Smooth muscle cell (in vitro differentiated cells): Measurements from ENCODE around the gene BCL2L13. TPM values are rescaled to one million over a fixed set of nuclear protein-coding genes. Genes with fewer than 3 reads are reported as not detected.
"Not testable (repeated sequence)": the region's sequence is repeated elsewhere in the genome, so short reads cannot be mapped to it uniquely, and the experiment has no call there.

Experiments used
- DNase-seq: peaks from one replicate; lab custom pipeline; 2025; ENCODE audit not compliant: unreplicated experiment; lab: John Stamatoyannopoulos, UW
- H2AFZ ChIP-seq: fragments of 200-600 bp; sonication (generic); 2 replicates; pipeline ENCODE4 v1.6.0; 2016; ENCODE audit warnings: antibody characterized with exemption, low read depth, mild to moderate bottlenecking
- H3F3A ChIP-seq: fragments of 200-600 bp; sonication (generic); 2 replicates; pipeline ENCODE4 v1.6.0; 2017; ENCODE audit warnings: antibody characterized with exemption, low read depth
- H3K27ac ChIP-seq: fragments of 200-600 bp; sonication (generic); 2 replicates; pipeline ENCODE4 v1.5.1; 2016; ENCODE audit warnings: low read depth, mild to moderate bottlenecking
- H3K27me3 ChIP-seq: fragments of 200-600 bp; sonication (generic); 2 replicates; pipeline ENCODE4 v1.6.1; 2016; ENCODE audit warnings: low read depth, mild to moderate bottlenecking
- H3K36me3 ChIP-seq: fragments of 200-600 bp; sonication (generic); 2 replicates; pipeline ENCODE4 v1.5.1; 2016; ENCODE audit warnings: low read depth
- H3K4me1 ChIP-seq: fragments of 200-600 bp; sonication (generic); 2 replicates; pipeline ENCODE4 v1.5.1; 2016; ENCODE audit warnings: low read depth
- H3K4me2 ChIP-seq: fragments of 200-600 bp; sonication (generic); 2 replicates; pipeline ENCODE4 v1.6.0; 2016; ENCODE audit warnings: mild to moderate bottlenecking
- H3K4me3 ChIP-seq: fragments of 200-600 bp; sonication (generic); 2 replicates; pipeline ENCODE4 v1.5.1; 2016; ENCODE audit warnings: mild to moderate bottlenecking
- H3K79me2 ChIP-seq: fragments of 200-600 bp; sonication (generic); 2 replicates; pipeline ENCODE4 v1.6.0; 2016; ENCODE audit warnings: low read depth, mild to moderate bottlenecking
- H3K9ac ChIP-seq: fragments of 200-600 bp; sonication (generic); 2 replicates; pipeline ENCODE4 v1.6.0; 2016; ENCODE audit warnings: low read depth
- H3K9me3 ChIP-seq: fragments of 200-600 bp; sonication (generic); replicated peaks from 2 replicates; pipeline ENCODE4 v1.5.1; 2016; ENCODE audit warnings: low read depth
- H4K20me1 ChIP-seq: fragments of 200-600 bp; sonication (generic); 2 replicates; pipeline ENCODE4 v1.6.0; 2016; ENCODE audit warnings: low read depth
- WGBS: methylation state at CpG from one replicate; pipeline ENCODE4 v1.1.7; 2016; ENCODE audit warnings: low lambda C conversion rate; 5-methylcytosine and 5-hydroxymethylcytosine counted together
- polyA plus RNA-seq: library from polyadenylated mRNA; unstranded; fragments of >200 nt; fragmentation: Nextera tagmentation; extraction: Ambion mirVana; gene quantifications from 2 replicates; pipeline ENCODE4 v1.2.1, GENCODE V29; 2016
- total RNA-seq: library from RNA; depleted of rRNA; stranded (reverse); fragments of >200 nt; gene quantifications from 2 replicates; pipeline ENCODE4 v1.2.3, GENCODE V29; 2014
- TF ChIP-seq, protein P1 (sequence below): fragments of 200-600 bp; sonication (generic); IDR thresholded peaks from 2 replicates; pipeline ENCODE4 v1.5.1; 2017; ENCODE audit warnings: borderline replicate concordance, mild to moderate bottlenecking, antibody characterized with exemption; ENCODE audit not compliant: insufficient read depth, poor library complexity, severe bottlenecking

Gene BCL2L13
- total and polyA plus RNA-seq, 2 experiments from 2014 or later = 16.7 to 27.0 TPM

DNA sequence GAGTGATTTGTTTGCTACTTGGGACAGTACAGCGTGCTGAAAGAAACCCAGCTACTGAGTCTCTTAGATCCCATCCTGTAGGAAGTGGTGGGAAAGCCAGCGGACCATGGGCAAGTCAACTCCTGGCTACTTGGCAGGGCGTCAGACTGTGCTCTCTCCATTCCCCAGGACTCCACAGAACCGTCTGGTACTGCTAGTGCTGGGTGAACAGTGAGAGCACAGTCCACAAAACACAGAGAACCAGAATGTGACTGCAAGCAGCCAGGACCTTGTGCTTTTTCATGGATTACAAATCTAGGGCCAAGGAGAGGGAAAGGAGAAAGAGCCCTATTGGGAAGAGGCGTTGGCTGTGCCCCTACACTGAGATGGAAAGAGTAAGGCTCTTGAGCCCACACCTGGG, 125.5 kb downstream of the BCL2L13 start:
- no peak for DNase-seq
- WGBS = 87% methylated on average over 5 of the region's 5 CpGs
- Histone ChIP-seq H3K27ac (no peak overlapping the region), H3K36me3 (no peaks in the 10 kb centered on the region), H3K27me3 (no peaks in the 10 kb centered on the region), H3K4me1 (no peaks in the 10 kb centered on the region), H3F3A (no peaks in the 10 kb centered on the region), H4K20me1 (peaks cover 4% of the 10 kb centered on the region), H3K9me3 (no peaks in the 10 kb centered on the region), H2AFZ (no peak overlapping the region), H3K79me2 (peaks cover 5% of the 10 kb centered on the region), H3K9ac (no peak overlapping the region), H3K4me2 (no peak overlapping the region), H3K4me3 (no peak overlapping the region)
- TF ChIP-seq, protein P1, sequence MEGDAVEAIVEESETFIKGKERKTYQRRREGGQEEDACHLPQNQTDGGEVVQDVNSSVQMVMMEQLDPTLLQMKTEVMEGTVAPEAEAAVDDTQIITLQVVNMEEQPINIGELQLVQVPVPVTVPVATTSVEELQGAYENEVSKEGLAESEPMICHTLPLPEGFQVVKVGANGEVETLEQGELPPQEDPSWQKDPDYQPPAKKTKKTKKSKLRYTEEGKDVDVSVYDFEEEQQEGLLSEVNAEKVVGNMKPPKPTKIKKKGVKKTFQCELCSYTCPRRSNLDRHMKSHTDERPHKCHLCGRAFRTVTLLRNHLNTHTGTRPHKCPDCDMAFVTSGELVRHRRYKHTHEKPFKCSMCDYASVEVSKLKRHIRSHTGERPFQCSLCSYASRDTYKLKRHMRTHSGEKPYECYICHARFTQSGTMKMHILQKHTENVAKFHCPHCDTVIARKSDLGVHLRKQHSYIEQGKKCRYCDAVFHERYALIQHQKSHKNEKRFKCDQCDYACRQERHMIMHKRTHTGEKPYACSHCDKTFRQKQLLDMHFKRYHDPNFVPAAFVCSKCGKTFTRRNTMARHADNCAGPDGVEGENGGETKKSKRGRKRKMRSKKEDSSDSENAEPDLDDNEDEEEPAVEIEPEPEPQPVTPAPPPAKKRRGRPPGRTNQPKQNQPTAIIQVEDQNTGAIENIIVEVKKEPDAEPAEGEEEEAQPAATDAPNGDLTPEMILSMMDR = no peak

DNA sequence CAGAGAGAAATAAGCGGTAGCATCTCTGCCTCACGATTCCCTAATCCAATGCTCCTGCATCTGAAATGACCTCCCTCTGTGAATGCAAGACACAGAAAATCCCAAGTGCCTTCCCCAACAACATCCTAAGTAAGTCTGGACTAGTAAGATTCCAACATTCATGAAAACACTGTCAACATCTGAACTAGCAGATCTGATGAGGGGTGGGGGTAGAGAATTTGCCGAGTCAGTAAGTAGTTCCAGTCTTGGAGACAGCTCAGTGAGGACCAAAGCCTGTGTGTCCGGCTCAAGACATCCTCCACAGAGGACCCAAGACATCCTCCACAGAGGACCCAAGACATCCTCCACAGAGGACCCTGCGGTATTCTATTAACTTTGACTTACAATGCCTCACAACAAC, 126.3 kb downstream of the BCL2L13 start:
- H3K4me3 ChIP-seq, H3K9me3 ChIP-seq, H3K79me2 ChIP-seq, H3K9ac ChIP-seq, H3K36me3 ChIP-seq, H2AFZ ChIP-seq, H3K4me2 ChIP-seq, H3K27me3 ChIP-seq, H3K4me1 ChIP-seq, DNase-seq, H3F3A ChIP-seq, H3K27ac ChIP-seq, H4K20me1 ChIP-seq: not testable (repeated sequence)
- 94% methylated on average over 5 of the region's 5 CpGs for WGBS

DNA sequence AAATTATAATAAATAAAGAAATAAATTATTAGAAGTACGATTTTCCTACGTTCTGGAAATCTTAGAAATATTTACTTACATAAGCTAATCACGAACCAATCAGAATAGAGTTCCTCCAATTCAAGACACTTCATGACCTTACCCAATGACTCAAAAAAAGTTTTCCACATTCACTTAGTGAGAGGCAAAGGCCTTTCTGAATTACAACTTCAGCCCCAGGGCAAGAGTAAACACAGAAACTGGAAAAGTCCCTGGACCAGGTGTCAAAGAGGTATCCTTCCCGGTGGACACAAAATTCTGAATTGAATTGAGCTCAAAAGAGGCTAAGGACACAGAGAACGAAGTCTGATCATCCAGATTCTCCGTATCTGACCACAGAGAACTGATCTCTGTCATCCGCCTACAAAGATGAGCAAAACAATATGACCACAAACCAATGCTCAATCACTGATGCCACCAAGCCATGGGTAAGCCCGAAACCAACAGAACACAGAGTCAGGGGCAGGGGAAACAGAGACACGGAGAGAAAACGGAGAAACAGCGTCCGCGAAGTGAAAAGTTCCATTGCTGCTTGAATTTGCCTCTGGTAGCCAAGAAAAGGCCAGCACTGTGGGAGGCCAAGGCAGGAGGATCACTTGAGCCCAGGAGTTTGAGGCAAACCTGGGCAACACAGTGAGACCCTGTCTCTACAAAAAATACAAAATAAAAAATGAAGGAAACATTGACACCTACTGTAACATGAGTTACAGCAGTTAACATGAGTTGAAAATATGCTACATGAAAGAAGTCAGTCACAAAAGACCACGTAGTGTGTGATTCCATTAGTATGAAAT, 128.9 kb downstream of the BCL2L13 start:
- TF ChIP-seq, protein P1 = no peak
- Histone ChIP-seq H3K4me2 (no peak overlapping the region), H3F3A (no peaks in the 10 kb centered on the region), H3K27ac (no peak overlapping the region), H2AFZ (no peak overlapping the region), H3K27me3 (no peaks in the 10 kb centered on the region), H4K20me1 (peaks cover 16% of the 10 kb centered on the region), H3K4me3 (no peak overlapping the region), H3K9ac (no peak overlapping the region), H3K79me2 (peaks cover 5% of the 10 kb centered on the region), H3K36me3 (no peaks in the 10 kb centered on the region), H3K9me3 (no peaks in the 10 kb centered on the region), H3K4me1 (no peaks in the 10 kb centered on the region)
- 91% methylated on average over 14 of the region's 14 CpGs for WGBS
- no peak for DNase-seq

DNA sequence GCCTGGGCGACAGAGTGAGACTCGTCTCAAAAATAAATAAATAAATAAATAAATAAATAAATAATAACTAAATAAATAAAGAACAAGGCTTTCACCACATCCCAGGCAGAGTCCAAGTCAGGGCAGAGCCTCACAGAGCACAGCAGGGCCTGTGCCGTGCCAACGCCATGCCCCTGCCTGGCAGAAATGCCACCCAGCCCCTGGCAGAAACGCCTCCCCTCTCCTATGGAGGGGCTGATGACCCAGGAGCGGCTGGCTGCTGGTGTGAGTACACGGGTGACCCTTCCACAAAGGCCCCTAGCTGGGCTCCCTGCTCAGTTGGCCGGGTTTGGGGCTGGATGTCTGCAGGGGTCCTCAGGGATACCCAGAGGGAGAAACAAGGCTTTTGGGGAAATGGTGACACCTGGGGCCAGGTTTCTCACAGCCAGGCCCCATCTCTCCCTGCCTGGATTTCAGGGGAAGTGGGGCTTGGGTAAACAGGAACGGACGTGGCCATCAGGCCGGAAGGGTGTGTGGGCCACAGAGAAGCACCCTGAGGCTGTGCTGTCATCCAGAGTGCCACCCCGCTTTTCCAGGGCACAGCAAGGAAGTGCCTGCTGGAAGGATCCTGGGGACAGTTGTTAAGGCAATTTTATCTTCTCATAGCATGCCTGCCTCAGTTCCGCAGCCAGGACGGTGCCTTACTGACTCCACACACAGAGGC, 130.6 kb downstream of the BCL2L13 start:
- no peak for DNase-seq
- 97% methylated on average over 14 of the region's 14 CpGs for WGBS
- H2AFZ ChIP-seq = no peak overlapping the region
- H3K27ac ChIP-seq = no peak overlapping the region
- no peak overlapping the region for H3K4me3 ChIP-seq
- no peaks in the 10 kb centered on the region for H3K36me3 ChIP-seq
- H3K9ac ChIP-seq = no peak overlapping the region
- TF ChIP-seq, protein P1 = no peak
- no peaks in the 10 kb centered on the region for H3F3A ChIP-seq
- peaks cover 22% of the 10 kb centered on the region for H4K20me1 ChIP-seq
- H3K9me3 ChIP-seq = no peaks in the 10 kb centered on the region
- H3K4me1 ChIP-seq = peaks cover 8% of the 10 kb centered on the region
- no peaks in the 10 kb centered on the region for H3K27me3 ChIP-seq
- H3K79me2 ChIP-seq = peaks cover 5% of the 10 kb centered on the region
- no peak overlapping the region for H3K4me2 ChIP-seq
